MM.1S (cell line): ENCODE data around the gene DIS3L2.

Experiments
- DNase-seq: peaks from one replicate; pipeline ENCODE4 v3.0.0-alpha.2; 2015
- H2AFZ ChIP-seq: fragments of 300-600 bp; sonication (generic); 2 replicates; pipeline ENCODE4 v1.6.0; 2016; ENCODE audit warnings: antibody characterized with exemption, low read length
- H3F3A ChIP-seq: fragments of 300-600 bp; sonication (generic); 2 replicates; pipeline ENCODE4 v1.6.1; 2016; ENCODE audit warnings: mild to moderate bottlenecking, antibody characterized with exemption, low read length, moderate library complexity, mixed read lengths; ENCODE audit not compliant: insufficient read depth
- H3K27ac ChIP-seq: fragments of 300-600 bp; sonication (generic); 2 replicates; pipeline ENCODE4 v1.5.1; 2016; ENCODE audit warnings: mild to moderate bottlenecking, low read length
- H3K27me3 ChIP-seq: fragments of 300-600 bp; sonication (generic); replicated peaks from 2 replicates; pipeline ENCODE4 v1.6.0; 2016; ENCODE audit warnings: low read length; ENCODE audit not compliant: insufficient read depth
- H3K36me3 ChIP-seq: fragments of 300-600 bp; sonication (generic); replicated peaks from 2 replicates; pipeline ENCODE4 v1.6.1; 2016; ENCODE audit warnings: mild to moderate bottlenecking, low read length, mixed read lengths; ENCODE audit not compliant: insufficient read depth
- H3K4me1 ChIP-seq: fragments of 300-600 bp; sonication (generic); 2 replicates; pipeline ENCODE4 v1.6.1; 2016; ENCODE audit warnings: low read length, mixed read lengths
- H3K4me2 ChIP-seq: fragments of 300-600 bp; sonication (generic); 2 replicates; pipeline ENCODE4 v1.6.0; 2016; ENCODE audit warnings: low read depth, low read length
- H3K4me3 ChIP-seq: fragments of 300-600 bp; sonication (generic); 2 replicates; pipeline ENCODE4 v1.5.1; 2016; ENCODE audit warnings: low read length, mixed read lengths
- H3K79me2 ChIP-seq: fragments of 300-600 bp; sonication (generic); 2 replicates; pipeline ENCODE4 v1.6.1; 2016; ENCODE audit warnings: mixed run types, low read length, mixed read lengths
- H3K9ac ChIP-seq: fragments of 300-600 bp; sonication (generic); 2 replicates; pipeline ENCODE4 v1.6.1; 2016; ENCODE audit warnings: low read length, mixed read lengths
- H3K9me2 ChIP-seq: fragments of 300-600 bp; sonication (generic); replicated peaks from 2 replicates; pipeline ENCODE4 v1.6.1; 2016; ENCODE audit warnings: mild to moderate bottlenecking, low read length, mixed read lengths; ENCODE audit not compliant: insufficient read depth
- H3K9me3 ChIP-seq: fragments of 300-600 bp; sonication (generic); replicated peaks from 2 replicates; pipeline ENCODE4 v1.6.1; 2016; ENCODE audit warnings: mild to moderate bottlenecking, low read length, mixed read lengths; ENCODE audit not compliant: insufficient read depth
- H4K20me1 ChIP-seq: fragments of 300-600 bp; sonication (generic); 2 replicates; pipeline ENCODE4 v1.6.1; 2016; ENCODE audit warnings: mild to moderate bottlenecking, low read length, moderate library complexity, mixed read lengths; ENCODE audit not compliant: insufficient read depth
- EZH2 ChIP-seq: fragments of 300-600 bp; sonication (generic); optimal IDR thresholded peaks from 2 replicates; pipeline ENCODE3; 2017; ENCODE audit warnings: low read depth, mild to moderate bottlenecking, antibody characterized with exemption, low read length, mixed read lengths
- EZH2phosphoT487 ChIP-seq: fragments of 300-600 bp; sonication (generic); IDR thresholded peaks from 2 replicates; pipeline ENCODE4 v1.6.1; 2018; ENCODE audit warnings: antibody characterized with exemption, low read length
- TF ChIP-seq, protein P1 (sequence below): fragments of 300-600 bp; sonication (generic); IDR thresholded peaks from 2 replicates; pipeline ENCODE4 v1.5.1; 2016; ENCODE audit warnings: antibody characterized with exemption, low read length, mixed read lengths

The DIS3L2 gene

DNA sequence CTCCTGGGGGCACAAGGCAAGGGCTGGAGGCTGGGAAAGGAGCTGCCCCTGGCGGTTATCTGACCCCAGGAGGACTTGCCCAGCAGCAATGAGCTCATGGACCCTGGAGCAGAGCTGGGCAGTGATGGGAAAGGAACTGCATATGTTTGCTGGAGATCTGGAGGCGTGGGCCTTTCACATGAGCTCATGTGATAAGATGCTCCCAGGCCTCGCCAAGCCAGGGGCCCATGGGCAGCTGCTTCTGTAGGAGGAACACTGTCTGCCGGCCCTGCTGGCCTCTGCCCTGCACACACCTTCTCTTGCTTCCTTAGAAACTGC, 26.3 kb upstream of the DIS3L2 start:
- Histone ChIP-seq H3K9ac (no peak overlapping the region), H3K9me2 (no peaks in the 10 kb centered on the region), H3K9me3 (no peaks in the 10 kb centered on the region), H3K27ac (no peak overlapping the region), H3K27me3 (no peaks in the 10 kb centered on the region), H3K4me1 (no peaks in the 10 kb centered on the region), H3F3A (no peaks in the 10 kb centered on the region), H3K36me3 (no peaks in the 10 kb centered on the region), H3K79me2 (no peaks in the 10 kb centered on the region), H3K4me2 (no peak overlapping the region), H2AFZ (no peak overlapping the region), H3K4me3 (no peak overlapping the region), H4K20me1 (no peaks in the 10 kb centered on the region)
- DNase-seq, result no peak
- TF ChIP-seq EZH2 (no peak), EZH2phosphoT487 (no peak)
- TF ChIP-seq, protein P1, sequence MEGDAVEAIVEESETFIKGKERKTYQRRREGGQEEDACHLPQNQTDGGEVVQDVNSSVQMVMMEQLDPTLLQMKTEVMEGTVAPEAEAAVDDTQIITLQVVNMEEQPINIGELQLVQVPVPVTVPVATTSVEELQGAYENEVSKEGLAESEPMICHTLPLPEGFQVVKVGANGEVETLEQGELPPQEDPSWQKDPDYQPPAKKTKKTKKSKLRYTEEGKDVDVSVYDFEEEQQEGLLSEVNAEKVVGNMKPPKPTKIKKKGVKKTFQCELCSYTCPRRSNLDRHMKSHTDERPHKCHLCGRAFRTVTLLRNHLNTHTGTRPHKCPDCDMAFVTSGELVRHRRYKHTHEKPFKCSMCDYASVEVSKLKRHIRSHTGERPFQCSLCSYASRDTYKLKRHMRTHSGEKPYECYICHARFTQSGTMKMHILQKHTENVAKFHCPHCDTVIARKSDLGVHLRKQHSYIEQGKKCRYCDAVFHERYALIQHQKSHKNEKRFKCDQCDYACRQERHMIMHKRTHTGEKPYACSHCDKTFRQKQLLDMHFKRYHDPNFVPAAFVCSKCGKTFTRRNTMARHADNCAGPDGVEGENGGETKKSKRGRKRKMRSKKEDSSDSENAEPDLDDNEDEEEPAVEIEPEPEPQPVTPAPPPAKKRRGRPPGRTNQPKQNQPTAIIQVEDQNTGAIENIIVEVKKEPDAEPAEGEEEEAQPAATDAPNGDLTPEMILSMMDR, result no peak

DNA sequence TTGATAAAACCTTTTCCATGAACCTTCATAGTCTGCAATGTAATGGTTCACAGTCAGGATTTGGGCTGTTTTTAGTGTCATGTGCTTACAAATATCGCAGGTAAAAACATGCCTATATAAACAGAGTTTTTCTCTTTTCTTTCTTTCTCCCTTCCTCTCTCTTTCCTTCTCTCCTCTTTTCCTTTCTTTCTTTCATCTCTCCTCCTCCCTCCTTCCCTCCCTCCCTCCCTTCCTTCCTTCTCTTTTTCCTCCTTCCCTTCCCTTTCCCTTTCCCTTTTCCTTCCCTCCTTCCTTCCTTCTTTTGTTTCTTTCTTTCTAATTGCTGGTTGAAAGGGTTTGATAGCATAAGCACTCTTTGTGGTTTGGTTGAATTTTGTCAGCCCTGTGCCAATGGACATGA, 25.7 kb upstream of the DIS3L2 start:
- Histone ChIP-seq H3K9ac (no peak overlapping the region), H3K4me3 (no peak overlapping the region), H3K4me2 (no peak overlapping the region), H3K4me1 (no peaks in the 10 kb centered on the region), H3K27ac (no peak overlapping the region), H2AFZ (no peak overlapping the region), H3K27me3 (no peaks in the 10 kb centered on the region), H3K9me3 (no peaks in the 10 kb centered on the region), H3K79me2 (no peaks in the 10 kb centered on the region), H4K20me1 (no peaks in the 10 kb centered on the region), H3K36me3 (no peaks in the 10 kb centered on the region), H3K9me2 (no peaks in the 10 kb centered on the region), H3F3A (no peaks in the 10 kb centered on the region)
- TF ChIP-seq, protein P1, result no peak
- no peak for TF ChIP-seq EZH2
- no peak for TF ChIP-seq EZH2phosphoT487
- DNase-seq, result no peak

DNA sequence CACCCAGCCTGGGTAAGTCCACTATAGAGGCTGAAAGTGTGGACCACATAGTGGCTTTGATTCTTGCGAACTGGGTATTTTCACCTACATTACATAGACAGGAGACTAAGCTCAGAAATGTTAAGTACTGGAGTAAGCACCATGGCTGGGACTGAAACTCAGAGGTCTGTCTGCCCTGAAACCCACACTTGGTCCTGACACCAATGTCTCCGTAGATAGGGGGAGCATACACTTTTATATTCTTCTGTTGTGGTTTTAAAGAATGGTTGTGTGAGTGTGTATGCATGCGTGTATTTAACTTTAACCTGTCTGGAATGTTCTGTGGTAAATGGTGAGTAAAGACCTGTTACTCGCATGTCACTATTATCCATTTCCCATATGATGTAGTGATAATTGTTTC, 25.0 kb upstream of the DIS3L2 start:
- Histone ChIP-seq H3K36me3 (no peaks in the 10 kb centered on the region), H3K4me2 (no peak overlapping the region), H3F3A (no peaks in the 10 kb centered on the region), H4K20me1 (no peaks in the 10 kb centered on the region), H3K9ac (no peak overlapping the region), H3K4me3 (no peak overlapping the region), H3K4me1 (no peaks in the 10 kb centered on the region), H3K9me3 (no peaks in the 10 kb centered on the region), H2AFZ (no peak overlapping the region), H3K27me3 (no peaks in the 10 kb centered on the region), H3K27ac (no peak overlapping the region), H3K79me2 (no peaks in the 10 kb centered on the region), H3K9me2 (no peaks in the 10 kb centered on the region)
- peak; percentile 25 for DNase-seq
- TF ChIP-seq, protein P1, result no peak
- no peak for TF ChIP-seq EZH2
- no peak for TF ChIP-seq EZH2phosphoT487

DNA sequence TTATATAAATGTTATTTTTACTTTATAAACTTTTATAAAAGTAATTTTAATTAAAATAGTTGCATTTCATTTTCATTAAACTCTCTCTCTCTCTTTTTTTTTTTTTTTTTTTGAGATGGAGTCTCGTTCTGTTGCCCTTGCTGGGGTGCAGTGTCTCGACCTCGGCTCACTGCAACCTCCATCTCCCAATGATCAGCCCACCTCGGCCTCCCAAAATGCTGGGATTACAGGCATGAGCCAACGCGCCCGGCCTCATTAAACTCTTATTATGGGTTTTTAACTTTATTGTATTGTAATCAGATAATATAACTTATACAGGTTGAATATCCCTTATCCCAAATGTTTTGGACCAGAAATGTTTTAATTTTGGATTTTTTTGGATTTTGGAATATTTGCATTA, 24.5 kb upstream of the DIS3L2 start:
- Histone ChIP-seq H3K79me2 (no peaks in the 10 kb centered on the region), H3K27me3 (no peaks in the 10 kb centered on the region), H2AFZ (no peak overlapping the region), H3F3A (no peaks in the 10 kb centered on the region), H3K4me2 (no peak overlapping the region), H3K9ac (no peak overlapping the region), H3K4me3 (no peak overlapping the region), H3K27ac (no peak overlapping the region), H4K20me1 (no peaks in the 10 kb centered on the region), H3K9me2 (no peaks in the 10 kb centered on the region), H3K9me3 (no peaks in the 10 kb centered on the region), H3K36me3 (no peaks in the 10 kb centered on the region), H3K4me1 (no peaks in the 10 kb centered on the region)
- DNase-seq, result no peak
- TF ChIP-seq EZH2phosphoT487, result no peak
- TF ChIP-seq EZH2, result no peak
- TF ChIP-seq, protein P1, result no peak
